HG03442 (cell line): Measurements from ENCODE around the gene SEL1L2.

Experiments used
- ATAC-seq: cut with Tn5 transposase; IDR thresholded peaks from one replicate; pipeline ENCODE4 v1.9.1; 2021; ENCODE audit warnings: mild to moderate bottlenecking, moderate library complexity; ENCODE audit not compliant: unreplicated experiment

Gene SEL1L2

GRCh38 chr20:13934992-13935894, 55.2 kb downstream of the SEL1L2 start:
- ATAC-seq: no peak

DNA sequence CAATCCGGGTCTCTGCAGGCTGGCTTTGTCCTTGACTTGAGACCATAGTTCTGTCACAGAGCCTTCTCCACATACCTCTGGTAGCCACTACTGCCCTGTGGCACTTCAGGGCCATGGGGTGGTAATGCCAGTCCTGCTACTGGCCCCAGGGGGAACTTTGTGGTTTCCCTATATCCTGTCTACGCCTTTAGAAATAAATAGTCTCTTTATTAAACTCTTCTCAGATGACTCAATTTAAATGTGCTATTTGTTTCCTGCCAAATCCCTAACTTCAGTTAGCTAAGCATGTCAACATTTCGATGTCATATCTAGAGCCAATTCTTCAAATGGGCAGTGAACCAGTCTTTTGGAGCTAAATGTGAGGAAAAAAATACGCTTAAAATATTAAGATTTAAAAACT, 60.1 kb downstream of the SEL1L2 start:
- ATAC-seq: no peak

DNA sequence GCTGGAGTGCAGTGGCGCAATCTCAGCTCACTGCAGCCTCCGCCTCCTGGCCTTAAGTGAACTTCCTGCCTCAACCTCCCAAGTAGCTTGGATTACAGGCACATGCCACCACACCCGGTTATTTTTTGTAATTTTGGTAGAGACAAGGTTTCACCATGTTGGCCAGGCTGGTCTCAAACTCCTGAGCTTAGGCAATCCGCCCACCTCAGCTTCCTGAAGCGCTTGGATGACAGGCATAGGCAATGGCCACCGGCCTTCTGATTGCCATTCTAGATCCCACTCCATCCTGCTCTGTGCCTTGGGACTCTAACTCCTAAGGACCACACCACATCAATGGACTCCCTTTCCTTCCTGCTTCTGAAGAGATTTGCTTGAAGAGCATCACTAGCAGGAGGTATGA, 60.6 kb downstream of the SEL1L2 start:
- ATAC-seq: no peak

DNA sequence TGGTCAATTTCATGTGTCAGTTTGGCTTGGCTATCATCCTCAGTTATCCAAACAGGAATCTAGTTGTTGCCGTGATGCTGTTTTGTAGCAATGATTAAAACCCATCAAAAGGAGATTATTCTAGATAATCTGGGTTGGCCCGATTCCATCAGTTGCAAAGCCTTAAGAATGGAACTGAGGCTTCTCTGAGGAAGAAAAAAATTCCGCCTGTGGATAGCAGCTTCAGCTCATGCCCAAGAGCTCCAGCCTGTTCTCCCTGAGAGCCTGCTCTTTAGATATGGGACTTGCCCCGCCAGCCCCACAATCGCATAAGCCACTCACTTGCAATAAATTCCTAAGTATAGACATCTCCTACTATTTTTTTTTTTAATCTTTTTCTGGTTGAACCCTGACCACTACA, 61.5 kb downstream of the SEL1L2 start:
- ATAC-seq: no peak

- no peak for ATAC-seq
Measured at GRCh38 chr20:13927171-13927570, 63.2 kb downstream of the SEL1L2 start.

DNA sequence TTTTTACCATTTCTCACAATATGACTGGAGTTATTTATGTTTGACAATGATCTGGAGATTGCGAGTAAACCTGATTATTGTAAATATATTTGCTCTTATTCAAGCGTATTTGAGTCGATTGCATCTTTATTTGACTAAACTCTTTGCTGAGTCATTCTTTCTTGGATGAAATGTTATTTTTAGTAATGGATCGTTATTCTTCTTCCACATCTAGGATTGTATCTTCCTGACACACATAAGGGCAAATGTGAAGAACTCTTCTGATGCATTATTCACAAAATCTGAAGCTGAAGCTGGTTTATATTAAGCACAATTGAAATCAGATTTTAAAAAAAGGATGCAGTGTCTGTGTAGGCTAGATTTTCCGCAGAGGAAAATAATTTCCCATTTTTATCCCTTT, 68.2 kb downstream of the SEL1L2 start:
- no peak for ATAC-seq

DNA sequence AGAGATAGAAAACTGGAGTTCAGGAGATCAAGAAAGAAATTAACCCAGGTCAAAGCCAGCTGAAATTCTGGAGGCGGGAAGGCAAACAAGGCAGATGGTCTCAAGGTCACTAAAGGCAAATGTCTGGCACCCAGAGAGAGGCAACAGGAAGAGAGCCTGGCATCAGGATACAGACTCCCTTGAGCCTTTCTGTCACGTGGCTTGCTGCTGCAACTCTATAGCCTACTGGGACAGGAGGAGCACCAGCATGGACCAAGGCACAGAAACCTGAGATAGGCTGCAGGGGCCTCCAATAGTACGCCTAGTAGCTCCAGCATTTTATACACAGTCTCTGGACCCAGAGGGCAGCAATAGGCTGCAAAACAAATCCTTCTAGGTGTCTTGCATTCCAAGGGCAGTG, 75.1 kb downstream of the SEL1L2 start:
- no peak for ATAC-seq

DNA sequence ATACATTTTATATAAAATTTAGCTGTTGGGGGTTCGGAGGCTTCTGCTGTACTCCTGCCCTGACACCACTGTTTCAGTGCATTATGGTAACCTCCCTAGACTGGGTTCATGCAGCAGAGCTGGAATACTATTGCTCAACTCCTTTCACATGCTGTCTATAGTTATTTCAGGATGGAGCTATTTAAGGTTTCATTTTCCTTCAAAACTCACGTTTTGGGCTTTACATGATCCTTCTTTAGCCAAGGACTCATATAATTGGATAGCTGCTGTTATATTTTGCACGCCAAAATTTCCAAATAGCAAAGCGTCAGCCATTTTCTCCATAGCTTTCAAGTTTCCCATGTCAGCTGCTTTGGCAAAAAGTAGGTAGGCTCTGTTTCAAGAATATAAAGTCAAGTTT, 76.8 kb downstream of the SEL1L2 start:
- no peak for ATAC-seq

- no peak for ATAC-seq
Measured at GRCh38 chr20:13913131-13913530, 77.3 kb downstream of the SEL1L2 start.

DNA sequence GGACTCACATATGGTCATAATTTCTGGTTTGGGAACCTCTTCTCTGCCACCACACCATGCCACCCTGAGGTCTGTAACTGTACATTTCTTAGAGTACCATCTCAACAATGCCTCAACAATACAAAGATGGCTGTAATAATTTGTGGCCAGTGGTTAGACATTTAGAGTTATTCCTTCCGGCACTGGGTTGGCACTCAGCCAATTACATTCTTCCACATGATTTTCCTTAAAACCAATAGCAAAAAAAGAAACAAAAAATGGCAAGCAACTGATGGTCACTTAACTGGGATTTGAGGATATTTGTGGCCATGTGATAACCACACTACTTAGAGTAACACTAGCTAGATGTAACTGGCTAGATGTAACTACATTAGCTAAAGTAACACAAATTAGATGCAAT, 79.9 kb downstream of the SEL1L2 start:
- ATAC-seq: no peak

GRCh38 chr20:13909067-13909466, 81.3 kb downstream of the SEL1L2 start:
- no peak for ATAC-seq

DNA sequence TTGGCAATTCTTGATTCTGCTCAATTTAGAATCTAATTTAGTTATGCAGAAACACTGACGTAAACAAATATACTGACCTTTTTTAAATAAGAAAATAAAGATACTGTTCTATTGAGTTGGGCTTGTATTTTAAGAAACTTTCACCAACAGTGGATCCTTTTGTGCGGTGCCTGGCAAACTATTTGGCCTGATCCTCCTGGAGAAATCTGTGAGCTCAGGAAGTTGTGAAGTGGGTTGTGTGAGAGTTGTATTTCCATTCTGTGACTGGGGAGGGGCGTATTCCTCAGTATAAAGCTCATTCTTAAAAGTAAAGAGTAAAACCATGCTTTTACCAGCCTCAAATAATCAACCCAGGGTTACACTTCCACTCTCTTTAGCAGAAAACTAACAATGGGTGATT, 85.6 kb downstream of the SEL1L2 start:
- ATAC-seq: no peak

DNA sequence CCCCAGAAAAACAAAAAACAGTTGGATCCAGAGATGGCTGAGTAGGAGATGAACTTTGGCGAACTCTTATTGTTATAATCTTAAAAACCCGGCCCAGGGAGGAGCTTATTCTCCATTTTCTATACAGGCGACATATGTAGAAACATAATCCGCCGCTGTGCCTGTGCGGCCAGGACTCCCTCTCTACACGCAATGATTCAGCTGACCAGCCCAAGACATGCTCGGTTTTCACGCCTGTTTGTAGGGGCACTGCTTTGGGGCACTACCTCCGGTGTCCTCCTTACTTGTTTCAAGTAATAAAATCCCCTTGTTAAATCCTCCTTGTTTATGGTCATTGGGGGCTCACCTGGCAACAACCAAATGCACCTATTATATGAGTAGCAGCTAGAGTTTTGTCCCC, 89.9 kb downstream of the SEL1L2 start:
- no peak for ATAC-seq

DNA sequence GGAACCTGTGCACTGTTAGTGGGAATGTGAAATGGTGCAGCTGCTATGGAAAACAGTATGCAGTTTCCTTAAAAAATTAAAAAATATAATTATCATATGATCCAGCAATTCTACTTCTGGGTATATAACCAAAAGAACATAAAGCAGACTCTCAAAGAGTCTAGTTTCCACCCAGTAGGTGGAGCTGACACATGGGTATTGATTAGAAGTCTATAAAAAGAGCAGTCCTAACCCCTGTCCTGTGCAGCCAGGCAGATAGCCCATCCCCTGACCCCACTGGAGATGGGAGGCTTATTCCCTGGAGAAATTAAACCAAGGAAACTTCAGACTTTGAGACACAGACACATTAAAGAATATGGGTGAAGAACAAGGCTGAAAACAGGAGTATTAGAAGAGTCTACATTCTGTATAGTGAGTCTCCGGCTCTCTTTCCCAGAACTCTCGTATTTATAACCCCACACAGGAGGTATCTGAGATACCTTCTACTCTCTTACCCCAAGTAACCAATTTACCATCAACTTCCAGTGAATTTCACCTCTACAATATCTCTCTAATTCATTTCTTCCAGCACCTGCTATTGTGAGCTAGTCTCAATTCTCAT, 92.3 kb downstream of the SEL1L2 start:
- ATAC-seq: no peak

- no peak for ATAC-seq
Measured at GRCh38 chr20:13891575-13891974, 98.8 kb downstream of the SEL1L2 start.

- no peak for ATAC-seq
Measured at GRCh38 chr20:13884803-13885202, 105.6 kb downstream of the SEL1L2 start.

DNA sequence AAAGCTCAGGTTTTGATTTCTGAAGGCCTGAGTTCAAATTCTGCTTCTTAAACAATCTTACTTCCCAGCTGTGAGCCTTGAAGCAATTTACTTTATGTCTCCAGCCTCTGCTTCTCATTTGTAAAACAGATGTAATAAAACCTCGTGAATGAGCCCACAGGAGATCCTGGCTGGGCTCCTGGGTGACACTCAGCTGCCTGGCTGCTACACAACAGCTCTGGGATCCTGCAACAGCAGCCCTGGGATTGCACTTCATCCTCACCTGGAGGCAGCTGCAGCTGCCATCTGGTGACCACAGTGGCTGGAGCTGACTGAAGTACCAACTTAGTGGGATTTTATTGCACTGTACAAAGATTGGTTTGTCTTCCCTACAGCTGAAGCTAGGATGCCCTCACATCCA, 107.0 kb downstream of the SEL1L2 start:
- no peak for ATAC-seq

- ATAC-seq: no peak
Measured at GRCh38 chr20:13878566-13878965, 111.8 kb downstream of the SEL1L2 start.

DNA sequence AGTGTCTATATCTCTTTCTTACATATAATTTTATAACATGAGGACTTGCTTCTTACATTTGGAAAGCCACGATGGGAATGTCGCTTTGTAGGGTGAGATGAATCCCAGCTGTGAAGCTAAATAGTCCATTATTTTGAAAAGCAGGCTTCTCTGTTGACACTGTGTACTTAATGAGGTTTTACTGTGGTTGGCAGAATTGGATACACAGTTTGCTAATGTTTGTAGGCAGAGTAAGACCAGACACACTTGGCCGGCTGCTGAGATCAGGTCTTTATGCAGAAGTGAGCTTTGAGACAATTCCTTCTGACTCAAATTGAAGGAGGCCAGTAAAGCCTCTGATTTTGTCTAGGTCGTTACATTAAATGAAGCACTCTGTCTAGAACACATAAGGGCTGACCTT, 112.6 kb downstream of the SEL1L2 start:
- ATAC-seq: no peak

GRCh38 chr20:13875265-13875811, 115.1 kb downstream of the SEL1L2 start:
- ATAC-seq: no peak

DNA sequence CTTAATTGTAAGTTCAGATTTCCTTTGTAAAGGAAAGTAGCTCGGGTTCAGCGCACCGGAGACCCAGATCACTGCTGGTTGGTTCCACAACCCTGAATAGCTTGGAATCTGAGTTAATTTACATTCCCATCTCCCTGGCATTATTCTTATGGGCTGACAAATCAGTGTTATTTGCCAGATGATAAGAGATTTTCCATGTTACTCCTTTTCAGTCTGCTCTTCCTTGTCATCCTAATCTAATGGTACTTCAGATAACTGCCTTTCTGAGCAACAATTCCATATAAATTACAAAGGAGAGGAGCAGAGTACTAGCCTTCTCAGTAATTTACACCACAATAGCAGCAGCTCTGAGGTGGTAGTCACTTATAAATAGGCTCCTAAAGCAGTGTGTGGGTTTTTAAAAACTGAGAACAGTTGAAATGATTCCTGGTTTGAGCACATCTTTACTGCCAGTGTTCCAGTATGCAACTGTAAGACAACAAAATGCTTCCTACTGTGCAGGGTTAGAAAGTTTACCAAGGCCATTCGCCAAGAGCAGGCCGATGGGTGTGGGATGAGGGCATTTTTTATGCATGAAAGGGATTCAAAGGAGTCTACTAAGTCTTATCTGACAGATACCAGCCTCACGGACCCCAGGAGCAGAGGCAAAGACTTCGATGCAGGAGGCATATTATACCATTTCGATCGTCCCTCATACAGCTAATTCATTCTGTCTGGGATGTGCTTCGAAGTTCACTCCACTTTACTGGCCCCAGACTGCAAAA, 115.8 kb downstream of the SEL1L2 start:
- ATAC-seq: no peak

GRCh38 chr20:13873831-13874230, 116.6 kb downstream of the SEL1L2 start:
- ATAC-seq: no peak
